ENCODE results near the gene SLMAP.

DNA sequence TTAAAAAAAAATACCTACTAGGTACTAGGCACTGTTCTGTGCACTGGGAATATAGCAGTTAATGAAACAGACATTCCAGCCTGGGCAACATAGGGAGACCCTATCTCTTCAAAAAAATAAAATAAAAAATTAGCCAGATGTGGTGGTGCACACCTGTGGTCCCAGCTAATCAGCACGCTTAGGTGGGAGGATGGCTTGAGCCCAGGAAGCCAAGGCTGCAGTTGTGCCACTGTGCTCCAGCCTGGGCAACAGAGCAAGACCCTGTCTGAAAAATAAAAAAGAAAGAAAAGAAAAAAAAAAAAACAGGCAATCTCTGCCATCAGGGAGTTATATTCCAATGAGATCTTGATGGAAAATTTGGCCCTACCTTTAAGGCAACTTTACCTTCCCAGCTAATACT lies 137.0 kb downstream of the SLMAP start:
- no peak for TF ChIP-seq POLR2A (IDR thresholded peaks at IDR 0.05)
- TF ChIP-seq, protein P1, sequence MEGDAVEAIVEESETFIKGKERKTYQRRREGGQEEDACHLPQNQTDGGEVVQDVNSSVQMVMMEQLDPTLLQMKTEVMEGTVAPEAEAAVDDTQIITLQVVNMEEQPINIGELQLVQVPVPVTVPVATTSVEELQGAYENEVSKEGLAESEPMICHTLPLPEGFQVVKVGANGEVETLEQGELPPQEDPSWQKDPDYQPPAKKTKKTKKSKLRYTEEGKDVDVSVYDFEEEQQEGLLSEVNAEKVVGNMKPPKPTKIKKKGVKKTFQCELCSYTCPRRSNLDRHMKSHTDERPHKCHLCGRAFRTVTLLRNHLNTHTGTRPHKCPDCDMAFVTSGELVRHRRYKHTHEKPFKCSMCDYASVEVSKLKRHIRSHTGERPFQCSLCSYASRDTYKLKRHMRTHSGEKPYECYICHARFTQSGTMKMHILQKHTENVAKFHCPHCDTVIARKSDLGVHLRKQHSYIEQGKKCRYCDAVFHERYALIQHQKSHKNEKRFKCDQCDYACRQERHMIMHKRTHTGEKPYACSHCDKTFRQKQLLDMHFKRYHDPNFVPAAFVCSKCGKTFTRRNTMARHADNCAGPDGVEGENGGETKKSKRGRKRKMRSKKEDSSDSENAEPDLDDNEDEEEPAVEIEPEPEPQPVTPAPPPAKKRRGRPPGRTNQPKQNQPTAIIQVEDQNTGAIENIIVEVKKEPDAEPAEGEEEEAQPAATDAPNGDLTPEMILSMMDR (IDR thresholded peaks at IDR 0.05) = no peak
- no peak for TF ChIP-seq EP300 (IDR thresholded peaks at IDR 0.05)
- TF ChIP-seq POLR2AphosphoS5 (IDR thresholded peaks at IDR 0.05) = no peak

All from sigmoid colon (tissue), 4 donors.